Neural progenitor cell (in vitro differentiated cells): ENCODE measurements around the gene CCDC3. TPM values are rescaled to one million over a fixed set of nuclear protein-coding genes. Genes with fewer than 3 reads are reported as not detected.

Experiments
- DNase-seq: peaks from one replicate; pipeline ENCODE4 v3.0.0-alpha.2; 2016; ENCODE audit warnings: low spot score
- H2AFZ ChIP-seq: fragments of 200-600 bp; sonication (generic); replicated peaks from 2 replicates; pipeline ENCODE4 v1.6.1; 2016; ENCODE audit warnings: antibody characterized with exemption
- H3F3A ChIP-seq: fragments of 200-600 bp; sonication (generic); 2 replicates; pipeline ENCODE4 v1.6.1; 2016; ENCODE audit warnings: antibody characterized with exemption, low read depth
- H3K27ac ChIP-seq: fragments of 200-600 bp; sonication (generic); 2 replicates; pipeline ENCODE4 v1.5.1; 2016; ENCODE audit warnings: mild to moderate bottlenecking
- H3K27me3 ChIP-seq: fragments of 200-600 bp; sonication (generic); 2 replicates; pipeline ENCODE4 v1.6.1; 2016; ENCODE audit warnings: mild to moderate bottlenecking, moderate library complexity
- H3K36me3 ChIP-seq: fragments of 200-600 bp; sonication (generic); 2 replicates; pipeline ENCODE4 v1.5.1; 2016
- H3K4me1 ChIP-seq: fragments of 200-600 bp; sonication (generic); 2 replicates; pipeline ENCODE4 v1.6.1; 2016; ENCODE audit warnings: mixed run types
- H3K4me2 ChIP-seq: fragments of 200-600 bp; sonication (generic); 2 replicates; pipeline ENCODE4 v1.6.1; 2016
- H3K4me3 ChIP-seq: fragments of 200-600 bp; sonication (generic); 2 replicates; pipeline ENCODE4 v1.5.1; 2016
- H3K79me2 ChIP-seq: fragments of 200-600 bp; sonication (generic); 2 replicates; pipeline ENCODE4 v1.6.1; 2016; ENCODE audit warnings: low read depth
- H3K9ac ChIP-seq: fragments of 200-600 bp; sonication (generic); 2 replicates; pipeline ENCODE4 v1.6.1; 2016
- H3K9me3 ChIP-seq: fragments of 200-600 bp; sonication (generic); 2 replicates; pipeline ENCODE4 v1.5.1; 2016; ENCODE audit warnings: low read depth
- H4K20me1 ChIP-seq: fragments of 200-600 bp; sonication (generic); 2 replicates; pipeline ENCODE4 v1.6.1; 2016; ENCODE audit warnings: low read depth
- H3K27ac Mint-ChIP-seq: 3 replicates; pipeline ENCODE4 v1.8.0; 2021; ENCODE audit warnings: mixed read lengths
- H3K27me3 Mint-ChIP-seq: 2 replicates; pipeline ENCODE4 v1.8.0; 2022; ENCODE audit warnings: low read depth, mild to moderate bottlenecking, inconsistent platforms, moderate library complexity, mixed read lengths; ENCODE audit not compliant: insufficient read depth
- H3K36me3 Mint-ChIP-seq: 3 replicates; pipeline ENCODE4 v1.8.0; 2021; ENCODE audit warnings: mixed read lengths
- H3K4me1 Mint-ChIP-seq: 3 replicates; pipeline ENCODE4 v1.8.0; 2021; ENCODE audit warnings: mixed read lengths
- H3K4me3 Mint-ChIP-seq: 3 replicates; pipeline ENCODE4 v1.8.0; 2021; ENCODE audit warnings: mild to moderate bottlenecking, moderate library complexity, mixed read lengths
- H3K9me3 Mint-ChIP-seq: 3 replicates; pipeline ENCODE4 v1.8.0; 2020; ENCODE audit warnings: mixed read lengths
- EZH2 ChIP-seq: fragments of 200-600 bp; sonication (generic); IDR thresholded peaks from 2 replicates; pipeline ENCODE4 v1.6.1; 2017; ENCODE audit warnings: antibody characterized with exemption, mild to moderate bottlenecking, moderate library complexity
- EZH2phosphoT487 ChIP-seq: fragments of 200-600 bp; sonication (generic); IDR thresholded peaks from 2 replicates; pipeline ENCODE4 v1.6.1; 2017; ENCODE audit warnings: antibody characterized with exemption
- total RNA-seq: library from RNA; depleted of rRNA; stranded (reverse); fragments of >200 nt; gene quantifications from 2 replicates; pipeline ENCODE4 v1.2.3, GENCODE V29; 2015; ENCODE audit warnings: low replicate concordance
- TF ChIP-seq, protein P1 (sequence below): fragments of 200-600 bp; sonication (generic); IDR thresholded peaks from 2 replicates; pipeline ENCODE4 v1.5.1; 2017; ENCODE audit warnings: antibody characterized with exemption, mild to moderate bottlenecking

Gene CCDC3
- total RNA-seq, 1 donor from 2014 or later, result not detected

DNA sequence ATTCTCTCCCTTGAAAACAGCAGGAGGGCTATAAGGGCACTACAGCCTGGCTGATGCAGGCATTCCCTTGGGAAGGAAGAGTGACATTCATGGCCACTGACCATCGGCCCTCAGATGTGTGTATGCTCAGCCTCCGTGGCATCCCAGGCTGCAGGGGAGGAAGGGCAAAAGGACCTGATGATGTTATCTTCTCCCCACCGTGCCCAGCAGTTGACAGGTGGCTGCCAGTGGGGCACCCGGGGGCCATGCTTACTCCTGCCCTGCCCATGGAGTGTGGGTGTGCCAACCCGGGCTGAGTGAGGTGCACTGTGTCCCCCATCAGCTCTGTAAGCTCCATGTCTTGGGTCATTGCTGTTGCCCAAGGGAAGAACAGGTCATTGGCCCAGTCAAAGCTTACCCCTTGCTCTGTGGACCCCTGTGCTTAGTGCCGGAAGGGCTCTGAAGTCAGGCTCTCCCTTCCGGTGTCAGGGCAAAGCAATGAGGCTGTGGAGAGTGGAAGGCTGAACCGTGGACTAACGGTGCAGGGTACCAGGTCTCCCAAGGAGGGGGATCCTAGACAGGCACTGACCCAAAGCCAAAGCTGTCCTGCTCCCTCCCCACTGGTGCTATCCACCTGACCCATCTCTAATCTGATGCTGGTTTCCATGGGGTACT, 92.2 kb downstream of the CCDC3 start:
- H3K36me3 ChIP-seq, result no peaks in the 10 kb centered on the region

DNA sequence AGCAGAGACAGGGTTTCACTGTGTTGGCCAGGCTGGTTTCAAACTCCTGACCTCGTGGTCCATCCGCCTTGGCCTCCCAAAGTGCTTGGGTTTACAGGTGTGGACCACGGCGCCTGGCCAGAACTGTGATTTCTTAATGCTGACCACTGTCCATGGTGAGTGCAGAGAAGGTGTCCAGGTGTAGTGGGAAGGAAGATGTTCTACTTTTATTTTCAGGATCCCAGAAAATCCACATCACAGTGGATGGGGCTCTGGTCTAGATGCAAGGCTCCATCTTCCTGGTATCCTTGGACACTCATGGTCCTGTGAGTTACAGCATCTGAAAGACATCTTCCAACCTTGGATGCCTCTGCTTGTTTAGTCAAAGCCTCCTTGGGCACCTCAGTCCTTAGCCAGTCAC, 92.7 kb downstream of the CCDC3 start:
- peaks cover 6% of the 10 kb centered on the region for H3K27me3 Mint-ChIP-seq
- Histone ChIP-seq H3K4me3 (no peak overlapping the region), H3K9me3 (no peaks in the 10 kb centered on the region), H4K20me1 (no peaks in the 10 kb centered on the region), H3K4me1 (no peaks in the 10 kb centered on the region), H2AFZ (no peak overlapping the region), H3K27me3 (no peaks in the 10 kb centered on the region), H3K4me2 (no peak overlapping the region), H3K79me2 (no peaks in the 10 kb centered on the region), H3K27ac (no peak overlapping the region), H3F3A (no peaks in the 10 kb centered on the region), H3K36me3 (no peaks in the 10 kb centered on the region), H3K9ac (no peak overlapping the region)
- peaks cover 4% of the 10 kb centered on the region for H3K9me3 Mint-ChIP-seq
- no peak overlapping the region for H3K4me3 Mint-ChIP-seq
- peaks cover 8% of the 10 kb centered on the region for H3K4me1 Mint-ChIP-seq
- DNase-seq, result no peak
- H3K27ac Mint-ChIP-seq, result no peak overlapping the region
- TF ChIP-seq, protein P1, sequence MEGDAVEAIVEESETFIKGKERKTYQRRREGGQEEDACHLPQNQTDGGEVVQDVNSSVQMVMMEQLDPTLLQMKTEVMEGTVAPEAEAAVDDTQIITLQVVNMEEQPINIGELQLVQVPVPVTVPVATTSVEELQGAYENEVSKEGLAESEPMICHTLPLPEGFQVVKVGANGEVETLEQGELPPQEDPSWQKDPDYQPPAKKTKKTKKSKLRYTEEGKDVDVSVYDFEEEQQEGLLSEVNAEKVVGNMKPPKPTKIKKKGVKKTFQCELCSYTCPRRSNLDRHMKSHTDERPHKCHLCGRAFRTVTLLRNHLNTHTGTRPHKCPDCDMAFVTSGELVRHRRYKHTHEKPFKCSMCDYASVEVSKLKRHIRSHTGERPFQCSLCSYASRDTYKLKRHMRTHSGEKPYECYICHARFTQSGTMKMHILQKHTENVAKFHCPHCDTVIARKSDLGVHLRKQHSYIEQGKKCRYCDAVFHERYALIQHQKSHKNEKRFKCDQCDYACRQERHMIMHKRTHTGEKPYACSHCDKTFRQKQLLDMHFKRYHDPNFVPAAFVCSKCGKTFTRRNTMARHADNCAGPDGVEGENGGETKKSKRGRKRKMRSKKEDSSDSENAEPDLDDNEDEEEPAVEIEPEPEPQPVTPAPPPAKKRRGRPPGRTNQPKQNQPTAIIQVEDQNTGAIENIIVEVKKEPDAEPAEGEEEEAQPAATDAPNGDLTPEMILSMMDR, result no peak
- TF ChIP-seq EZH2 (no peak), EZH2phosphoT487 (no peak)
- no peaks in the 10 kb centered on the region for H3K36me3 Mint-ChIP-seq

More for the DNA sequence above, 92.2 kb downstream of the CCDC3 start:
- H3K36me3 Mint-ChIP-seq, result no peaks in the 10 kb centered on the region
- Histone ChIP-seq H2AFZ (no peak overlapping the region), H3K79me2 (no peaks in the 10 kb centered on the region), H3K27me3 (no peaks in the 10 kb centered on the region), H3K4me3 (no peak overlapping the region), H3F3A (no peaks in the 10 kb centered on the region), H3K4me1 (no peaks in the 10 kb centered on the region), H3K4me2 (no peak overlapping the region), H3K27ac (no peak overlapping the region), H3K9ac (no peak overlapping the region), H4K20me1 (no peaks in the 10 kb centered on the region), H3K9me3 (no peaks in the 10 kb centered on the region)
- H3K4me1 Mint-ChIP-seq, result peaks cover 8% of the 10 kb centered on the region
- DNase-seq, result no peak
- no peak overlapping the region for H3K4me3 Mint-ChIP-seq
- peaks cover 6% of the 10 kb centered on the region for H3K27me3 Mint-ChIP-seq
- H3K27ac Mint-ChIP-seq, result no peak overlapping the region
- peaks cover 4% of the 10 kb centered on the region for H3K9me3 Mint-ChIP-seq
- no peak for TF ChIP-seq EZH2phosphoT487
- TF ChIP-seq, protein P1, result no peak
- no peak for TF ChIP-seq EZH2

DNA sequence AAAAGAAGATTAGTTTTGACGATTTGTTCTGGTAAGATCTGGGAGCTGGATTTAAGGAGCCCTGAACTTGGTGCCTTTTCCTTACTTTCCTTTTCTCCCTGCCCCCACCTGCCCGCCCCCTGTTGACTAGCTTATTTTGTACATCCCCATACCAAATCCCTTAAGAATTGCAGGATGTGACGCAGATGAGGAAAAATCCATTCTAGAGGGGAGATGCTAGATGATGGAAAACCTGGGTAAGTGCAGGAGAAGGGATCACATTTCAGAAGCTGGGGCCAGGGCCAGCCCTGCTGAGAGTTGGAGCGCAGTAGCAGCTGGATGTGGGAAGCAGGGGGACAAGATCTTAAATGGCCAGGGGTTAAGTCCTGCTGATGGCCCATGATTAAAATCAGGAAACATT, 93.9 kb downstream of the CCDC3 start:
- H3K36me3 ChIP-seq, result no peaks in the 10 kb centered on the region
- no peak for DNase-seq
- no peak overlapping the region for H2AFZ ChIP-seq
- H3K27ac ChIP-seq, result no peak overlapping the region
- Mint-ChIP-seq H3K36me3 (no peaks in the 10 kb centered on the region), H3K9me3 (peaks cover 4% of the 10 kb centered on the region), H3K4me3 (no peak overlapping the region), H3K4me1 (peaks cover 10% of the 10 kb centered on the region), H3K27ac (no peak overlapping the region), H3K27me3 (peaks cover 6% of the 10 kb centered on the region)
- no peaks in the 10 kb centered on the region for H3K4me1 ChIP-seq
- H3K27me3 ChIP-seq, result no peaks in the 10 kb centered on the region
- TF ChIP-seq EZH2 (no peak), EZH2phosphoT487 (no peak)
- TF ChIP-seq, protein P1, result no peak
- H3F3A ChIP-seq, result no peaks in the 10 kb centered on the region
- no peaks in the 10 kb centered on the region for H3K79me2 ChIP-seq
- no peaks in the 10 kb centered on the region for H3K9me3 ChIP-seq
- H3K4me3 ChIP-seq, result no peak overlapping the region
- H3K9ac ChIP-seq, result no peak overlapping the region
- no peak overlapping the region for H3K4me2 ChIP-seq
- no peaks in the 10 kb centered on the region for H4K20me1 ChIP-seq
